HG03432 (cell line): ENCODE measurements around the gene HCAR1.
"Not testable (repeated sequence)": the region's sequence is repeated elsewhere in the genome, so short reads cannot be mapped to it uniquely, and the experiment has no call there.

Source experiments
- ATAC-seq: cut with Tn5 transposase; IDR thresholded peaks from one replicate; pipeline ENCODE4 v1.9.1; 2021; ENCODE audit warnings: mild to moderate bottlenecking, moderate library complexity; ENCODE audit not compliant: unreplicated experiment

HCAR1 gene

GRCh38 chr12:122730215-122731014 is at the start of gene HCAR1:
Gene HCAR1, minus strand, starts transcription at chr12:122730844. Its CDS starts 505 bp downstream, at chr12:122730339.
- ATAC-seq, result no peak

GRCh38 chr12:122757568-122757967 is 26.9 kb upstream of the HCAR1 start:
- no peak for ATAC-seq

- no peak for ATAC-seq
Measured at GRCh38 chr12:122754790-122755189, 24.1 kb upstream of the HCAR1 start.

- no peak for ATAC-seq
Measured at GRCh38 chr12:122753319-122753650, 22.6 kb upstream of the HCAR1 start.

- peak; percentile 95 for ATAC-seq
Measured at GRCh38 chr12:122752464-122753318, 22.0 kb upstream of the HCAR1 start, which contains the start of gene DENR. Gene DENR, plus strand, starts transcription at chr12:122752824. Its CDS starts 878 bp downstream, at chr12:122753702.

GRCh38 chr12:122750781-122751515 is 20.3 kb upstream of the HCAR1 start:
- not testable (repeated sequence) for ATAC-seq

- ATAC-seq, result no peak
Measured at GRCh38 chr12:122749569-122750332, 19.1 kb upstream of the HCAR1 start.

GRCh38 chr12:122747224-122748135 is 16.8 kb upstream of the HCAR1 start:
- ATAC-seq, result no peak

- no peak for ATAC-seq
Measured at GRCh38 chr12:122743895-122744525, 13.4 kb upstream of the HCAR1 start.

GRCh38 chr12:122740351-122740750 is 9.7 kb upstream of the HCAR1 start:
- ATAC-seq, result no peak

GRCh38 chr12:122738571-122738970 is 7.9 kb upstream of the HCAR1 start:
- no peak for ATAC-seq

- no peak for ATAC-seq
Measured at GRCh38 chr12:122732611-122733010, 2.0 kb upstream of the HCAR1 start.

GRCh38 chr12:122732170-122732569 is 1.5 kb upstream of the HCAR1 start:
- no peak for ATAC-seq

- no peak for ATAC-seq
Measured at GRCh38 chr12:122729583-122730214, 945 bp downstream of the HCAR1 start.

- ATAC-seq, result peak; percentile 37
Measured at GRCh38 chr12:122726080-122726558, 4.5 kb downstream of the HCAR1 start.

GRCh38 chr12:122725452-122726079 is 5.1 kb downstream of the HCAR1 start:
- no peak for ATAC-seq

- ATAC-seq, result no peak
Measured at GRCh38 chr12:122724641-122725243, 5.9 kb downstream of the HCAR1 start.
